Stimulated activated memory B cell treated with anti-CD40 and anti-IgM and Interleukin-4, amounts not matched to agents 10 μg/mL and 1 μg/mL and 100 μg/mL, for 72 hours (primary cell): ENCODE results near the gene SFXN4.
"Not testable (repeated sequence)": the region's sequence is repeated elsewhere in the genome, so short reads cannot be mapped to it uniquely, and the experiment has no call there.

ENCODE experiments used
- ATAC-seq: fragments of 150-1000 bp; cut with Tn5 transposase; 2 replicates; pipeline ENCODE4 v1.10.0; 2021
- H3K27ac Mint-ChIP-seq: one replicate; pipeline ENCODE4 v1.8.0; 2022; ENCODE audit warnings: mild to moderate bottlenecking, mixed read lengths
- H3K27me3 Mint-ChIP-seq: one replicate; pipeline ENCODE4 v1.8.0; 2022; ENCODE audit warnings: mixed read lengths
- H3K36me3 Mint-ChIP-seq: one replicate; pipeline ENCODE4 v1.8.0; 2022; ENCODE audit warnings: mixed read lengths
- H3K4me1 Mint-ChIP-seq: one replicate; pipeline ENCODE4 v1.8.0; 2022; ENCODE audit warnings: mixed read lengths
- H3K4me3 Mint-ChIP-seq: one replicate; pipeline ENCODE4 v1.8.0; 2022; ENCODE audit warnings: mild to moderate bottlenecking, moderate library complexity, mixed read lengths
- H3K9me3 Mint-ChIP-seq: one replicate; pipeline ENCODE4 v1.8.0; 2022; ENCODE audit warnings: mixed read lengths

SFXN4 gene

GRCh38 chr10:119166564-119166963, 1.1 kb upstream of the SFXN4 start:
- Mint-ChIP-seq H3K4me1 (peaks cover 37% of the 10 kb centered on the region), H3K36me3 (peaks cover 46% of the 10 kb centered on the region), H3K4me3 (peak overlapping the region; percentile 93), H3K27me3 (no peaks in the 10 kb centered on the region), H3K27ac (peak overlapping the region; percentile 97), H3K9me3 (no peaks in the 10 kb centered on the region)
- ATAC-seq, result no peak

GRCh38 chr10:119166118-119166500, 595 bp upstream of the SFXN4 start:
- peak overlapping the region; percentile 93 for H3K4me3 Mint-ChIP-seq
- peaks cover 37% of the 10 kb centered on the region for H3K4me1 Mint-ChIP-seq
- no peaks in the 10 kb centered on the region for H3K27me3 Mint-ChIP-seq
- peak overlapping the region; percentile 97 for H3K27ac Mint-ChIP-seq
- no peaks in the 10 kb centered on the region for H3K9me3 Mint-ChIP-seq
- peaks cover 47% of the 10 kb centered on the region for H3K36me3 Mint-ChIP-seq
- no peak for ATAC-seq

- Mint-ChIP-seq H3K27me3 (no peaks in the 10 kb centered on the region), H3K4me3 (no peak overlapping the region), H3K36me3 (peaks cover 57% of the 10 kb centered on the region), H3K27ac (no peak overlapping the region), H3K4me1 (peaks cover 37% of the 10 kb centered on the region), H3K9me3 (no peaks in the 10 kb centered on the region)
- ATAC-seq, result no peak
Observed at GRCh38 chr10:119162452-119163092, 2.9 kb downstream of the SFXN4 start.

GRCh38 chr10:119161680-119162451, 3.6 kb downstream of the SFXN4 start:
- H3K4me1 Mint-ChIP-seq, result peaks cover 36% of the 10 kb centered on the region
- H3K9me3 Mint-ChIP-seq, result no peaks in the 10 kb centered on the region
- H3K27me3 Mint-ChIP-seq, result no peaks in the 10 kb centered on the region
- peaks cover 52% of the 10 kb centered on the region for H3K36me3 Mint-ChIP-seq
- no peak overlapping the region for H3K27ac Mint-ChIP-seq
- no peak for ATAC-seq
- H3K4me3 Mint-ChIP-seq, result no peak overlapping the region

GRCh38 chr10:119159332-119159731, 6.2 kb downstream of the SFXN4 start:
- ATAC-seq, result no peak

GRCh38 chr10:119153661-119154060, 11.9 kb downstream of the SFXN4 start:
- Mint-ChIP-seq H3K27me3 (no peaks in the 10 kb centered on the region), H3K36me3 (peaks cover 69% of the 10 kb centered on the region), H3K4me1 (peaks cover 4% of the 10 kb centered on the region), H3K9me3 (no peaks in the 10 kb centered on the region), H3K4me3 (no peak overlapping the region), H3K27ac (no peak overlapping the region)
- ATAC-seq, result no peak

More at GRCh38 chr10:119159332-119159731, 6.2 kb downstream of the SFXN4 start:
- Mint-ChIP-seq H3K9me3 (no peaks in the 10 kb centered on the region), H3K36me3 (peaks cover 74% of the 10 kb centered on the region), H3K4me3 (no peak overlapping the region), H3K27me3 (no peaks in the 10 kb centered on the region), H3K4me1 (peaks cover 18% of the 10 kb centered on the region), H3K27ac (no peak overlapping the region)

GRCh38 chr10:119153041-119153440, 12.5 kb downstream of the SFXN4 start:
- H3K4me3 Mint-ChIP-seq, result no peak overlapping the region
- peaks cover 64% of the 10 kb centered on the region for H3K36me3 Mint-ChIP-seq
- peaks cover 4% of the 10 kb centered on the region for H3K4me1 Mint-ChIP-seq
- no peaks in the 10 kb centered on the region for H3K27me3 Mint-ChIP-seq
- ATAC-seq, result no peak
- no peaks in the 10 kb centered on the region for H3K9me3 Mint-ChIP-seq
- H3K27ac Mint-ChIP-seq, result no peak overlapping the region

GRCh38 chr10:119151601-119152000, 13.9 kb downstream of the SFXN4 start:
- not testable (repeated sequence) for ATAC-seq, H3K4me3 Mint-ChIP-seq, H3K4me1 Mint-ChIP-seq, H3K27me3 Mint-ChIP-seq, H3K27ac Mint-ChIP-seq, H3K9me3 Mint-ChIP-seq
- H3K36me3 Mint-ChIP-seq, result peaks cover 66% of the 10 kb centered on the region

GRCh38 chr10:119149729-119150128, 15.8 kb downstream of the SFXN4 start:
- no peaks in the 10 kb centered on the region for H3K9me3 Mint-ChIP-seq
- no peak overlapping the region for H3K4me3 Mint-ChIP-seq
- H3K4me1 Mint-ChIP-seq, result peaks cover 4% of the 10 kb centered on the region
- H3K27me3 Mint-ChIP-seq, result no peaks in the 10 kb centered on the region
- ATAC-seq, result no peak
- H3K36me3 Mint-ChIP-seq, result peaks cover 47% of the 10 kb centered on the region
- H3K27ac Mint-ChIP-seq, result no peak overlapping the region

GRCh38 chr10:119149157-119149556, 16.4 kb downstream of the SFXN4 start:
- peaks cover 42% of the 10 kb centered on the region for H3K36me3 Mint-ChIP-seq
- no peak for ATAC-seq
- peaks cover 4% of the 10 kb centered on the region for H3K4me1 Mint-ChIP-seq
- H3K4me3 Mint-ChIP-seq, result no peak overlapping the region
- H3K27ac Mint-ChIP-seq, result peak overlapping the region; percentile 10
- H3K27me3 Mint-ChIP-seq, result no peaks in the 10 kb centered on the region
- H3K9me3 Mint-ChIP-seq, result no peaks in the 10 kb centered on the region

GRCh38 chr10:119143657-119144056, 21.9 kb downstream of the SFXN4 start:
- H3K27ac Mint-ChIP-seq, result no peak overlapping the region
- H3K4me1 Mint-ChIP-seq, result no peaks in the 10 kb centered on the region
- H3K4me3 Mint-ChIP-seq, result no peak overlapping the region
- H3K9me3 Mint-ChIP-seq, result no peaks in the 10 kb centered on the region
- peaks cover 35% of the 10 kb centered on the region for H3K36me3 Mint-ChIP-seq
- H3K27me3 Mint-ChIP-seq, result no peaks in the 10 kb centered on the region
- ATAC-seq, result no peak

GRCh38 chr10:119140603-119141245, 24.8 kb downstream of the SFXN4 start:
- Mint-ChIP-seq H3K9me3 (no peaks in the 10 kb centered on the region), H3K4me1 (no peaks in the 10 kb centered on the region), H3K4me3 (no peak overlapping the region), H3K27ac (no peak overlapping the region), H3K36me3 (peaks cover 28% of the 10 kb centered on the region), H3K27me3 (no peaks in the 10 kb centered on the region)
- no peak for ATAC-seq

GRCh38 chr10:119139464-119140067, 25.9 kb downstream of the SFXN4 start:
- Mint-ChIP-seq H3K4me3 (no peak overlapping the region), H3K27me3 (no peaks in the 10 kb centered on the region), H3K27ac (no peak overlapping the region), H3K36me3 (peaks cover 28% of the 10 kb centered on the region), H3K9me3 (no peaks in the 10 kb centered on the region), H3K4me1 (no peaks in the 10 kb centered on the region)
- peak; percentile 59 for ATAC-seq

- Mint-ChIP-seq H3K9me3 (no peaks in the 10 kb centered on the region), H3K27me3 (no peaks in the 10 kb centered on the region)
Observed at GRCh38 chr10:119138346-119139306, 26.9 kb downstream of the SFXN4 start.

More at GRCh38 chr10:119138346-119139306, 26.9 kb downstream of the SFXN4 start:
- Mint-ChIP-seq H3K4me3 (no peak overlapping the region), H3K27ac (no peak overlapping the region), H3K4me1 (no peaks in the 10 kb centered on the region), H3K36me3 (peaks cover 32% of the 10 kb centered on the region)
- no peak for ATAC-seq
